ENCODE measurements around the gene SPHK1. TPM values are rescaled to one million over a fixed set of nuclear protein-coding genes. Genes with fewer than 3 reads are reported as not detected.

Gene SPHK1
- total RNA-seq, result 32.8 and 36.4 TPM in 2 replicates

GRCh38 chr17:76384222-76384986, at the start of gene SPHK1:
Gene SPHK1, plus strand, starts transcription at chr17:76384609. Its CDS starts 1,036 bp downstream, at chr17:76385645.

GRCh38 chr17:76353599-76354316, 30.7 kb upstream of the SPHK1 start, which contains the start of gene PRPSAP1:
Gene PRPSAP1, minus strand, starts transcription at chr17:76353916. Its CDS starts 213 bp downstream, at chr17:76353703.

Other genes starting within 250 kb of the SPHK1 start
- gene FOXJ1, start 243.4 kb upstream of the SPHK1 start, total RNA-seq, result not detected in 2 replicates
- gene RNF157, start 144.1 kb upstream of the SPHK1 start, total RNA-seq, result 0.12 and 0.34 TPM in 2 replicates
- 5.6 and 7.0 TPM in 2 replicates for gene UBALD2, start 119.3 kb upstream of the SPHK1 start, total RNA-seq
- gene QRICH2, start 76.3 kb upstream of the SPHK1 start, total RNA-seq, result 1.5 and 3.0 TPM in 2 replicates
- gene PRPSAP1, start 30.7 kb upstream of the SPHK1 start, total RNA-seq, result 41.0 and 42.7 TPM in 2 replicates
- gene UBE2O, start 68.5 kb downstream of the SPHK1 start, total RNA-seq, result 14.8 and 16.9 TPM in 2 replicates
- gene AANAT, start 83.0 kb downstream of the SPHK1 start, total RNA-seq, result 0.43 TPM in 1 of 2 replicates, not detected in the other
- gene RHBDF2, start 116.8 kb downstream of the SPHK1 start, total RNA-seq, result 5.3 and 16.1 TPM in 2 replicates
- 24.0 and 35.2 TPM in 2 replicates for gene CYGB, start 153.1 kb downstream of the SPHK1 start, total RNA-seq
- gene PRCD, start 155.4 kb downstream of the SPHK1 start, total RNA-seq, result 0.94 and 1.9 TPM in 2 replicates
- gene ST6GALNAC2, start 201.3 kb downstream of the SPHK1 start, total RNA-seq, result 0.82 and 2.4 TPM in 2 replicates